GM20431 (cell line): ENCODE results near the gene BRSK1.

Experiments used
- in situ Hi-C: fragments of 300-500 bp; cut with MseI, MboI; formaldehyde crosslinking; loops from one replicate; pipeline ENCODE4 v1.15.0; 2020; ENCODE audit warnings: low sequenced_read_pairs; ENCODE audit not compliant: unreplicated experiment

Gene BRSK1

GRCh38 chr19:55252760-55253663 is 30.8 kb upstream of the BRSK1 start:
- in situ Hi-C loops, result no loop called here

- in situ Hi-C loops, result no loop called here
These were observed 29.8 kb upstream of the BRSK1 start for GRCh38 chr19:55253842-55254624.

- in situ Hi-C loops, result no loop called here
These were observed 29.2 kb upstream of the BRSK1 start for GRCh38 chr19:55254625-55254977.

- in situ Hi-C loops, result no loop called here
These were observed 28.0 kb upstream of the BRSK1 start for GRCh38 chr19:55255618-55256423.

GRCh38 chr19:55256562-55257460 is 27.0 kb upstream of the BRSK1 start:
- in situ Hi-C loops, result no loop called here

GRCh38 chr19:55257461-55258420 is 26.1 kb upstream of the BRSK1 start:
- in situ Hi-C loops, result no loop called here

- in situ Hi-C loops, result no loop called here
These were observed 25.3 kb upstream of the BRSK1 start for GRCh38 chr19:55258476-55258827.

- in situ Hi-C loops, result no loop called here
These were observed 24.8 kb upstream of the BRSK1 start, which contains the start of gene PPP6R1 for GRCh38 chr19:55258828-55259539. Gene PPP6R1 (minus strand): TSS chr19:55259017. CDS start chr19:55247103, 11,914 bp downstream.

- in situ Hi-C loops, result no loop called here
These were observed 24.1 kb upstream of the BRSK1 start for GRCh38 chr19:55259540-55260210.

GRCh38 chr19:55261671-55262126 is 22.1 kb upstream of the BRSK1 start:
- in situ Hi-C loops, result no loop called here

GRCh38 chr19:55262359-55262758 is 21.4 kb upstream of the BRSK1 start:
- in situ Hi-C loops, result no loop called here

GRCh38 chr19:55264531-55264930 is 19.3 kb upstream of the BRSK1 start:
- in situ Hi-C loops, result no loop called here

GRCh38 chr19:55265173-55265572 is 18.6 kb upstream of the BRSK1 start:
- in situ Hi-C loops, result no loop called here

- in situ Hi-C loops, result no loop called here
These were observed 17.9 kb upstream of the BRSK1 start for GRCh38 chr19:55265723-55266386.

- in situ Hi-C loops, result no loop called here
These were observed 17.4 kb upstream of the BRSK1 start for GRCh38 chr19:55266404-55266803.

- in situ Hi-C loops, result no loop called here
These were observed 17.0 kb upstream of the BRSK1 start for GRCh38 chr19:55266840-55267239.

GRCh38 chr19:55269299-55269698 is 14.5 kb upstream of the BRSK1 start:
- in situ Hi-C loops, result no loop called here
